GM12892 (cell line): ENCODE results near the gene R3HDM2.

ENCODE experiments used
- POLR2A ChIP-seq: IDR thresholded peaks from 2 replicates; pipeline ENCODE4 v1.6.1; 2011; ENCODE audit warnings: low read depth, low read length, control low read depth
- POLR2AphosphoS5 ChIP-seq: IDR thresholded peaks from 2 replicates; pipeline ENCODE4 v1.6.1; 2011; ENCODE audit warnings: low read depth, low read length, control low read depth
- TAF1 ChIP-seq: IDR thresholded peaks from 2 replicates; pipeline ENCODE4 v1.6.1; 2011; ENCODE audit warnings: low read depth, mild to moderate bottlenecking, control low read depth, low read length, borderline replicate concordance

GRCh38 chr12:57430112-57430930 lies 522 bp downstream of the R3HDM2 start:
- no peak; the same call in 1 of the 2 replicates for TF ChIP-seq POLR2A
- TF ChIP-seq POLR2AphosphoS5, result no peak; the same call in 1 of the 2 replicates
- no peak for TF ChIP-seq TAF1
